SK-N-SH (cell line): Measurements from ENCODE around the gene IL17B.

ENCODE experiments used
- CHD2 ChIP-seq: fragments of 150-350 bp; IDR thresholded peaks from 2 replicates; pipeline ENCODE4 v1.6.1; 2018; ENCODE audit warnings: low read length; ENCODE audit not compliant: partially characterized antibody
- CTCF ChIP-seq: fragments of 200-600 bp; sonication (generic); IDR thresholded peaks from 2 replicates; pipeline ENCODE4 v1.6.1; 2017; ENCODE audit warnings: antibody characterized with exemption, mild to moderate bottlenecking, moderate library complexity
- EZH2phosphoT487 ChIP-seq: fragments of 200-600 bp; sonication (generic); IDR thresholded peaks from 2 replicates; pipeline ENCODE4 v1.6.1; 2017; ENCODE audit warnings: low read depth, mixed run types, mild to moderate bottlenecking, antibody characterized with exemption, moderate library complexity, borderline replicate concordance
- POLR2AphosphoS5 ChIP-seq: IDR thresholded peaks from 2 replicates; pipeline ENCODE4 v1.6.1; 2012; ENCODE audit warnings: low read depth, low read length

- TF ChIP-seq POLR2AphosphoS5 (no peak), CTCF (no peak), EZH2phosphoT487 (no peak), CHD2 (no peak)
These were observed 20.7 kb upstream of the IL17B start for GRCh38 chr5:149399775-149400174.
